Endothelial cell of umbilical vein (primary cell): ENCODE data around the gene SLC6A16. TPM values are rescaled to one million over a fixed set of nuclear protein-coding genes. Genes with fewer than 3 reads are reported as not detected.
A peak's percentile ranks its signal among the peaks of the same experiment; 100 is the strongest.

ENCODE experiments used
- BruUV-seq: library from RNA; stranded (reverse); fragments of 400-500 nt; replicated peaks from 2 replicates; lab custom pipeline; 2021; lab: Mats Ljungman, UMichigan
- CTCF ChIA-PET: fragments of 300-600, 350-600 bp; sonication (Branson Sonifier 250); formaldehyde crosslinking; loops from one replicate; lab custom pipeline; 2021; ENCODE audit warnings: antibody characterized with exemption, inconsistent platforms; lab: Charles Lee
- POLR2A ChIA-PET: fragments of 300-600, 350-600 bp; sonication (Branson Sonifier 250); formaldehyde crosslinking; loops from one replicate; lab custom pipeline; 2021; ENCODE audit warnings: antibody characterized with exemption, inconsistent platforms; lab: Charles Lee
- DNase-seq: peaks from one replicate; pipeline ENCODE4 v3.0.0-alpha.2; 2011; ENCODE audit warnings: low read depth, low spot score
- FAIRE-seq: peaks from 2 replicates; lab custom pipeline; 2011; peaks lifted over from hg19 to GRCh38; lab: Jason Lieb, UNC
- H2AFZ ChIP-seq: 2 replicates; pipeline ENCODE4 v1.6.0; 2012; ENCODE audit warnings: low read depth, low read length, control low read depth, inconsistent platforms
- H3K27ac ChIP-seq: 2 replicates; pipeline ENCODE4 v1.5.1; 2011; ENCODE audit warnings: low read depth, mild to moderate bottlenecking, control low read depth, low read length, moderate library complexity; ENCODE audit not compliant: insufficient read depth
- H3K27me3 ChIP-seq, 2 experiments: 2 replicates each; pipeline versions ENCODE4 v1.6.0 to v1.6.1; 2011; ENCODE audit warnings: low read length in 2 of 2, mixed read lengths in 1 of 2; ENCODE audit not compliant: control insufficient read depth in 2 of 2, insufficient read depth in 2 of 2
- H3K36me3 ChIP-seq, 2 experiments: 2 replicates in 1 of 2; 3 replicates in 1 of 2; pipeline ENCODE4 v1.5.1; 2011; ENCODE audit warnings: low read length in 2 of 2, mild to moderate bottlenecking in 1 of 2, moderate library complexity in 1 of 2; ENCODE audit not compliant: control insufficient read depth in 2 of 2, insufficient read depth in 2 of 2; ENCODE audit errors: extremely low read depth in 1 of 2
- H3K4me1 ChIP-seq: 3 replicates; pipeline ENCODE4 v1.5.1; 2011; ENCODE audit warnings: mild to moderate bottlenecking, low read length; ENCODE audit not compliant: control insufficient read depth, insufficient read depth; ENCODE audit errors: extremely low read depth
- H3K4me2 ChIP-seq: 2 replicates; pipeline ENCODE4 v1.6.1; 2011; ENCODE audit warnings: low read length, control low read depth, mixed read lengths; ENCODE audit not compliant: insufficient read depth
- H3K4me3 ChIP-seq, 3 experiments: fragments of 200-600 bp in 1 of 3; sonication (generic), shearing (Covaris generic) in 1 of 3; replicated peaks in 1 of 3; 2 replicates each; pipeline ENCODE4 v1.5.1; 2011 to 2016; ENCODE audit warnings: control low read depth in 3 of 3, low read length in 3 of 3, mild to moderate bottlenecking in 2 of 3, inconsistent platforms in 1 of 3, low read depth in 1 of 3, moderate library complexity in 1 of 3; ENCODE audit not compliant: insufficient read depth in 1 of 3
- H3K79me2 ChIP-seq: 2 replicates; pipeline ENCODE4 v1.6.0; 2012; ENCODE audit warnings: low read length, inconsistent platforms; ENCODE audit not compliant: control insufficient read depth, insufficient read depth
- H3K9ac ChIP-seq: replicated peaks from 2 replicates; pipeline ENCODE3; 2011; ENCODE audit warnings: low read length, control low read depth; ENCODE audit not compliant: insufficient read depth; ENCODE audit errors: extremely low read depth
- H3K9me1 ChIP-seq: replicated peaks from 3 replicates; pipeline ENCODE4 v1.6.0; 2011; ENCODE audit warnings: mild to moderate bottlenecking, low read length; ENCODE audit not compliant: control insufficient read depth, insufficient read depth; ENCODE audit errors: extremely low read depth
- H3K9me3 ChIP-seq: replicated peaks from 2 replicates; pipeline ENCODE4 v1.5.1; 2012; ENCODE audit warnings: low read length, inconsistent platforms; ENCODE audit not compliant: control insufficient read depth, insufficient read depth
- H4K20me1 ChIP-seq: replicated peaks from 2 replicates; pipeline ENCODE3; 2011; ENCODE audit warnings: mild to moderate bottlenecking, low read length; ENCODE audit not compliant: control insufficient read depth, insufficient read depth; ENCODE audit errors: extremely low read depth
- CTCF ChIP-seq, 2 donors: IDR thresholded peaks; 1 replicate in 1 of 2; 2 replicates in 1 of 2; pipeline ENCODE4 v1.5.1; 2011; ENCODE audit warnings: low read length in 2 of 2, mild to moderate bottlenecking in 2 of 2, moderate library complexity in 2 of 2, control low read depth in 1 of 2, inconsistent platforms in 1 of 2, low read depth in 1 of 2; ENCODE audit not compliant: insufficient read depth in 1 of 2; ENCODE audit errors: extremely low read depth in 1 of 2
- EZH2 ChIP-seq: IDR thresholded peaks from 2 replicates; pipeline ENCODE4 v1.6.1; 2012; ENCODE audit warnings: borderline replicate concordance, low read depth, mild to moderate bottlenecking, moderate library complexity, low read length, inconsistent platforms; ENCODE audit not compliant: severe bottlenecking
- FOS ChIP-seq: IDR thresholded peaks from 2 replicates; pipeline ENCODE4 v1.6.1; 2011; ENCODE audit warnings: mild to moderate bottlenecking, low read length, moderate library complexity, borderline replicate concordance; ENCODE audit not compliant: insufficient read depth
- GATA2 ChIP-seq: IDR thresholded peaks from 2 replicates; pipeline ENCODE4 v1.7.0; 2011; ENCODE audit warnings: low read depth, mild to moderate bottlenecking, moderate library complexity, mixed read lengths, low read length; ENCODE audit not compliant: insufficient read length, insufficient read depth
- JUN ChIP-seq: IDR thresholded peaks from 2 replicates; pipeline ENCODE4 v1.6.1; 2011; ENCODE audit warnings: borderline replicate concordance, low read depth; ENCODE audit not compliant: insufficient read length, insufficient read depth
- MAX ChIP-seq: IDR thresholded peaks from 2 replicates; pipeline ENCODE4 v1.6.1; 2011; ENCODE audit not compliant: insufficient read depth, insufficient read length
- MYC ChIP-seq: IDR thresholded peaks from one replicate; pipeline ENCODE4 v1.6.1; 2011; ENCODE audit warnings: mild to moderate bottlenecking, low read depth, low read length
- POLR2A ChIP-seq: IDR thresholded peaks from 2 replicates; pipeline ENCODE4 v1.6.1; 2012; ENCODE audit warnings: low read depth, mild to moderate bottlenecking, control low read depth, low read length
- POLR2AphosphoS5 ChIP-seq: IDR thresholded peaks from 2 replicates; pipeline ENCODE4 v1.6.1; 2012; ENCODE audit warnings: low read depth, mild to moderate bottlenecking, control low read depth, low read length, moderate library complexity; ENCODE audit not compliant: insufficient read depth
- dilution Hi-C: fragments of 300-500 bp; cut with MboI; formaldehyde crosslinking; loops from one replicate; pipeline ENCODE4 v1.15.0; 2019; ENCODE audit warnings: low sequenced_read_pairs; ENCODE audit not compliant: extremely low pct_ligation_motif_present
- intact Hi-C: fragments of 100-400 bp; cut with micrococcal nuclease; formaldehyde crosslinking; loops from one replicate; pipeline ENCODE4 v1.10.0; 2022
- polyA plus RNA-seq, 4 experiments: library from polyadenylated mRNA; depleted of rRNA in 3 of 4; stranded (reverse) in 3 of 4; unstranded in 1 of 4; fragments of >200 nt; gene quantifications; 2 replicates each; pipeline versions ENCODE4 v1.2.1 to v1.2.3, GENCODE V29; 2011 to 2012; ENCODE audit warnings: missing spikeins in 1 of 4
- total RNA-seq: library from RNA; stranded (reverse); gene quantifications from 2 replicates; pipeline ENCODE4 v1.2.3, GENCODE V29; 2021

Gene SLC6A16
- total and polyA plus RNA-seq, 2 donors (not counting 3 experiments of a cell fraction or from before 2014, with no cell fraction given): 1.1 to 1.6 TPM

- peak overlapping the region; percentile 83 to 97 (median 95) for H3K4me3 ChIP-seq
- peak overlapping the region; percentile 91 for H3K27ac ChIP-seq
- H3K36me3 ChIP-seq: peaks cover 7% of the 10 kb centered on the region in 2 experiments
- peak overlapping the region; percentile 65 for H3K4me2 ChIP-seq
- H3K27me3 ChIP-seq: no peaks in the 10 kb centered on the region
- dilution Hi-C loops: no loop called here
- H4K20me1 ChIP-seq: no peaks in the 10 kb centered on the region
- TF ChIP-seq POLR2AphosphoS5 (peak; percentile 91), MYC (no peak), POLR2A (peak; percentile 84), EZH2 (no peak), MAX (no peak), JUN (no peak), GATA2 (no peak), CTCF (IDR thresholded peaks at IDR 0.05; ENCODE audit: extremely low read depth in 1 of 2, insufficient read depth in 1 of 2, low read depth in 1 of 2, low read length in 2 of 2) (no peak), FOS (no peak)
- TSS peak; percentile 96 for BruUV-seq
- no peaks in the 10 kb centered on the region for H3K9me3 ChIP-seq
- peak; percentile 92 for DNase-seq
- H3K9ac ChIP-seq: peak overlapping the region; percentile 98
- H3K79me2 ChIP-seq: peaks cover 36% of the 10 kb centered on the region
- intact Hi-C loops: loop anchor here (1.0 to 2.0 kb wide), 2 partner anchors 21 to 31 kb away; no protein-coding TSS in a partner anchor
- no peaks in the 10 kb centered on the region for H3K9me1 ChIP-seq
- peak overlapping the region; percentile 49 for H2AFZ ChIP-seq
- POLR2A ChIA-PET: interaction anchor here (0.5 kb wide), 1 partner anchor 84 kb away, joined by 5 read pairs; no protein-coding TSS in a partner anchor
- FAIRE-seq: peak; percentile 96
- H3K4me1 ChIP-seq: peaks cover 23% of the 10 kb centered on the region
- CTCF ChIA-PET: interaction anchor here (0.6 to 1.3 kb wide), 10 partner anchors 17 to 243 kb away, joined by 3 read pairs; no protein-coding TSS in a partner anchor
Observed at GRCh38 chr19:49361438-49362047, 36.6 kb upstream of the SLC6A16 start.
